ENCODE data around the gene ICE2. TPM values are rescaled to one million over a fixed set of nuclear protein-coding genes. Genes with fewer than 3 reads are reported as not detected.

The ICE2 gene
- total and polyA plus RNA-seq, 2 of the 4 experiments (the other 2 are of a cell fraction): 14.7 to 21.1 TPM

DNA sequence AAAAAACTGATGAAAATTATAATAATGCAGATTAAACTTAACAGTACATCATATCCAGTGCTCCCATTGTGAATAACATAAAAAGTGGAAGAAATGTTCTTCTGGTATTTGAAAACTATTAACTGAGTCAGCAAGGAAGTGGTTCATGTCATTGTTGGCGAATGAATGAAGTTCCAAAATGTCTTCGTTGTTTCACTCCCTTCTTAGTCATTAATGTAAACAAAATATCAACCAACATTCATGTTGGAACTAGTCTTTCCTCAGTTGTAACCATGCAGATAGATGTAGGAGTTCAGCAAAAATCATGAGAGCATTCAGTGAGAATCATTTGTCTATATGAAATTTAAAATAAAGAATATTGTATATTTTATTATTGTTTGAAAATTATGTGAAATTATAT is 44.1 kb upstream of the ICE2 start:
- peak overlapping the region; percentile 86; the same call in 1 of the 2 replicates for H2BK20ac ChIP-seq (ENCODE audit: low read depth, low read length)
- H3K27me3 ChIP-seq (ENCODE audit: control insufficient read depth, insufficient read depth, low read length): no peaks in the 10 kb centered on the region
- in situ Hi-C loops (cut with MboI; ENCODE audit: low sequenced_read_pairs) (loop anchor here (25.0 kb wide), 1 partner anchor 1314 kb away; no protein-coding TSS in a partner anchor), intact Hi-C loops (cut with micrococcal nuclease) (no loop called here), dilution Hi-C loops (cut with HindIII; ENCODE audit: low sequenced_read_pairs, unreplicated experiment) (no loop called here)
- no TSS peak for BruUV-seq (replicated peaks)
- no peak overlapping the region for H3K56ac ChIP-seq (ENCODE audit: extremely low read depth, insufficient read depth, low read length)
- peak; percentile 80 for DNase-seq
- ChIA-PET CTCF (no interaction called here), POLR2A (ENCODE audit: unreplicated experiment) (no interaction called here)
- H4K20me1 ChIP-seq (ENCODE audit: insufficient read depth, low read length): no peaks in the 10 kb centered on the region; the same call in 1 of the 2 replicates
- peaks cover 1% of the 10 kb centered on the region; the same call in 1 of the 2 replicates for H3K36me3 ChIP-seq (ENCODE audit: control insufficient read depth, insufficient read depth, low read length)
- H2BK15ac ChIP-seq (ENCODE audit: low read depth, low read length): peak overlapping the region; percentile 96; the same call in 2 of the 3 replicates
- peaks cover 11 to 13% of the 10 kb centered on the region in 2 experiments; a peak in 2 of 4 replicates for H3K79me1 ChIP-seq (ENCODE audit: low read depth in 1 of 2, low read length in 2 of 2)
- H3K4me2 ChIP-seq (ENCODE audit: low read depth, low read length): no peak overlapping the region
- H2AFZ ChIP-seq (replicated peaks; ENCODE audit: low read length, poor library complexity): no peak overlapping the region
- no CpG with 5 or more reads among the region's 2 CpGs for WGBS, 2 experiments (ENCODE audit: extremely low coverage in 2 of 2, insufficient read length in 1 of 2)
- peak overlapping the region; percentile 75; the same call in 1 of the 2 replicates for H3K14ac ChIP-seq (replicated peaks; ENCODE audit: low read depth, low read length)
- H3K23ac ChIP-seq (ENCODE audit: low read depth, low read length): no peak overlapping the region
- peaks cover 4% of the 10 kb centered on the region for H3K9me1 ChIP-seq (ENCODE audit: insufficient read depth, low read length)
- H4K8ac ChIP-seq (ENCODE audit: low read depth in 2 of 2, low read length in 2 of 2): peak overlapping the region in 1 of 2 experiments; percentile 64; a peak in 1 of 4 replicates
- peak; percentile 43 for ATAC-seq (ENCODE audit: low read depth)
- no peaks in the 10 kb centered on the region for H3K9me3 ChIP-seq (ENCODE audit: control insufficient read depth, insufficient read depth, low read length)
- H3K4me3 ChIP-seq (ENCODE audit: insufficient read depth, low read depth, low read length): no peak overlapping the region
- H2AK5ac ChIP-seq (ENCODE audit: low read depth, low read length): no peak overlapping the region
- peak overlapping the region; percentile 88 for H2BK5ac ChIP-seq (ENCODE audit: low read depth, low read length, poor library complexity, severe bottlenecking)
- no peak overlapping the region for H2AK9ac ChIP-seq (replicated peaks; ENCODE audit: low read depth, low read length, poor library complexity)
- no peak overlapping the region for H3K18ac ChIP-seq (ENCODE audit: low read depth, low read length)
- no peak overlapping the region for H4K5ac ChIP-seq (ENCODE audit: low read depth, low read length)
- H3K4me1 ChIP-seq (ENCODE audit: control insufficient read depth, insufficient read depth, low read length): peaks cover 12% of the 10 kb centered on the region; the same call in 1 of the 2 replicates
- no peak overlapping the region for H3K9ac ChIP-seq (ENCODE audit: low read depth, low read length)
- TF ChIP-seq RFX5 (IDR thresholded peaks at IDR 0.05; ENCODE audit: low read depth, low read length) (peak; percentile 64; the same call in 1 of the 2 replicates), RAD21 (IDR thresholded peaks at IDR 0.05; ENCODE audit: low read length) (no peak), MAFK (IDR thresholded peaks at IDR 0.05; ENCODE audit: low read depth, low read length) (peak; percentile 78), CEBPB (IDR thresholded peaks at IDR 0.05; ENCODE audit: low read depth, low read length) (no peak), CHD1 (IDR thresholded peaks at IDR 0.05; ENCODE audit: low read depth, low read length) (no peak), FOS (IDR thresholded peaks at IDR 0.05; ENCODE audit: low read depth, low read length) (no peak), POLR2A (IDR thresholded peaks at IDR 0.05; ENCODE audit: low read depth, low read length) (no peak), RCOR1 (IDR thresholded peaks at IDR 0.05; ENCODE audit: insufficient replicate concordance, low read length) (no peak), MAZ (IDR thresholded peaks at IDR 0.05; ENCODE audit: borderline replicate concordance, low read depth, low read length) (no peak)
- TF ChIP-seq, protein P1, sequence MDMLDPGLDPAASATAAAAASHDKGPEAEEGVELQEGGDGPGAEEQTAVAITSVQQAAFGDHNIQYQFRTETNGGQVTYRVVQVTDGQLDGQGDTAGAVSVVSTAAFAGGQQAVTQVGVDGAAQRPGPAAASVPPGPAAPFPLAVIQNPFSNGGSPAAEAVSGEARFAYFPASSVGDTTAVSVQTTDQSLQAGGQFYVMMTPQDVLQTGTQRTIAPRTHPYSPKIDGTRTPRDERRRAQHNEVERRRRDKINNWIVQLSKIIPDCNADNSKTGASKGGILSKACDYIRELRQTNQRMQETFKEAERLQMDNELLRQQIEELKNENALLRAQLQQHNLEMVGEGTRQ (IDR thresholded peaks at IDR 0.05; ENCODE audit: low read depth, low read length): no peak
- TF ChIP-seq, protein P2, sequence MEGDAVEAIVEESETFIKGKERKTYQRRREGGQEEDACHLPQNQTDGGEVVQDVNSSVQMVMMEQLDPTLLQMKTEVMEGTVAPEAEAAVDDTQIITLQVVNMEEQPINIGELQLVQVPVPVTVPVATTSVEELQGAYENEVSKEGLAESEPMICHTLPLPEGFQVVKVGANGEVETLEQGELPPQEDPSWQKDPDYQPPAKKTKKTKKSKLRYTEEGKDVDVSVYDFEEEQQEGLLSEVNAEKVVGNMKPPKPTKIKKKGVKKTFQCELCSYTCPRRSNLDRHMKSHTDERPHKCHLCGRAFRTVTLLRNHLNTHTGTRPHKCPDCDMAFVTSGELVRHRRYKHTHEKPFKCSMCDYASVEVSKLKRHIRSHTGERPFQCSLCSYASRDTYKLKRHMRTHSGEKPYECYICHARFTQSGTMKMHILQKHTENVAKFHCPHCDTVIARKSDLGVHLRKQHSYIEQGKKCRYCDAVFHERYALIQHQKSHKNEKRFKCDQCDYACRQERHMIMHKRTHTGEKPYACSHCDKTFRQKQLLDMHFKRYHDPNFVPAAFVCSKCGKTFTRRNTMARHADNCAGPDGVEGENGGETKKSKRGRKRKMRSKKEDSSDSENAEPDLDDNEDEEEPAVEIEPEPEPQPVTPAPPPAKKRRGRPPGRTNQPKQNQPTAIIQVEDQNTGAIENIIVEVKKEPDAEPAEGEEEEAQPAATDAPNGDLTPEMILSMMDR (conservative IDR thresholded peaks at IDR 0.05; ENCODE audit: low read depth, low read length): no peak
- no peak overlapping the region for H4K91ac ChIP-seq (ENCODE audit: insufficient read depth, low read depth, low read length)
- H2BK120ac ChIP-seq (ENCODE audit: low read depth, low read length): 0 out of 2 replicates have a peak overlapping the region, but pooled peaks have one; percentile 4
- no peak overlapping the region for H3K27ac ChIP-seq (ENCODE audit: insufficient read depth, low read length)
- no peak overlapping the region for H3K4ac ChIP-seq (ENCODE audit: low read depth, low read length)

Data from IMR-90 (cell line).